ENCODE measurements around the gene EHD2.
"Not testable (repeated sequence)": the region's sequence is repeated elsewhere in the genome, so short reads cannot be mapped to it uniquely, and the experiment has no call there.

The EHD2 gene

DNA sequence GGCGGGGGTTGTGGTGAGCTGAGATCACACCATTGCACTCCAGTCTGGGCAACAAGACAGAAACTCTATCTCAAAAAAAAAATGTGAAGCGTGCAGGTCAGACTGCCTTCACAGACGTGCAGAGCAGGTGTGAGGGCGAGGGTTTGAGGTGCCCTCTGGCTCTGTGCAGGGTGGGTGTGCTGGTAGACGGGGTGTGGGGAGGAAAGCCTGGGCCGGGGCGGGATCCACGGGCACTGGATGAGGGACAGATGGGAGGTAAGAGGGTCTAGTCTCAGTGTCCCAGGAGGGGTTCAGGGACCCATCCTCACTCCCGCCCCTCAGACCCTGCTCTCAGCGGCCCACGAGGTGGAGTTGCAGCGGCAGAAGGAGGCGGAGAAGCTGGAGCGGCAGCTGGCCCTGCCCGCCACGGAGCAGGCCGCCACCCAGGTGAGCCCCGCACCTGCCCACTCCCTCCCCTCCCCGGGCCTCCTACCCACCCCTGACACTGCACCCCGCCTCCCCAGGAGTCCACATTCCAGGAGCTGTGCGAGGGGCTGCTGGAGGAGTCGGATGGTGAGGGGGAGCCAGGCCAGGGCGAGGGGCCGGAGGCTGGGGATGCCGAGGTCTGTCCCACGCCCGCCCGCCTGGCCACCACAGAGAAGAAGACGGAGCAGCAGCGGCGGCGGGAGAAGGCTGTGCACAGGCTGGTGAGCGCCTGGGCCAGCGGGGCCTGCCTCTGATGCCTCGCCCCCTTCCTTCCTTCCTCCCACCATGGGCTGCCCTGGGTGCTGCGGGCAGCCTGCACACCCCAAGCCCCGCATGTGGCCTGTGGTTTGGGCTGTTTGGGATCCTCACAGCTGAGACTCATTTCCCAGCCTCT lies 41.2 kb downstream of the EHD2 start:
- DNase-seq: no peak

- DNase-seq: no peak
These were observed 42.0 kb downstream of the EHD2 start for GRCh38 chr19:47755065-47755761.

GRCh38 chr19:47755762-47756626 lies 42.8 kb downstream of the EHD2 start:
- DNase-seq: no peak

DNA sequence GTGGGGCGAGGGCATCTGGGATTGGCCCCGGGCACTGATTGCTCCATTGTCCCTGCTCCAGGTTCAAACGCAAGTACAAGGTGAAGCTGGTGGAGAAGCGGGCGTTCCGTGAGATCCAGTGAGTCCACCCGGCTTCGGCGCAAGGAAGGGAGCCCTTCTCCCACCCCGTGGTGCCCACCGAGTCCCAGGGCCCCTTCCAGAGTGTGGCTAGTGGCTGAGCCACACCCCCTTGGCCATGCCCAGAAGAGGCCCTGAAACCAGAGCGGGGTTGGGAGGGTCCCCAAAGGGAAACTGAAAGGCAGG lies 43.4 kb downstream of the EHD2 start:
- DNase-seq: no peak

DNA sequence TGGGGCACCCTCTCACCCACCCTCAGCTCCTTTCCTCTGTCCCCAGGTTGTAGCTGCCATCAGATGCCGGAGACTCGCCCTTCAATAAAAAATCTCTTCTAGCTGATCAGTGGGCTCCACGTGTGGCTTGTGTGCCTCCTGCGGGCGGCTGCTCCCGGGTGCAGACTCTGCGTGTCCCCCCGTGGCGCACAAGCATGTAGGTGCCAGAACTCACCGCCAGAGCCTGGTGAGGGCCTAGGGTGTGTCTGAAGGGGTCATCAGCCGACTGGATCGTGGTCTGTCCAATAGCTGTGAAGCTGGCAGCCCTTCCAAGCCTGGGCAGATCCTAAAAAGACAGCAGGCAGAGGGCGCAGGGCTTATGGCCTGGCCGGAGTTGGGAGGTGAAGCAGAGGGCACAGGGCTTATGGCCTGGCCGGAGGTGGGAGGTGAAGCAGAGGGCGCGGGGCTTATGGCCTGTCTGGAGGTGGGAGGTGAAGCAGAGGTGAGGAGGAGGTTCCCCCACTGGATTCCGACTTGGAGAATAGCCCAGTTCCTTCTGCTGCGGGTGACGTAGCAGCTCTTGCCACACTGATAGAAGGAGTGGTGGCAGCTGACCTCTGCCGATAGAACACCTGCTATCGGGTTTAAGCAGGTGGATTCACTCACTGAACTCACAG lies 43.9 kb downstream of the EHD2 start:
- DNase-seq: no peak

DNA sequence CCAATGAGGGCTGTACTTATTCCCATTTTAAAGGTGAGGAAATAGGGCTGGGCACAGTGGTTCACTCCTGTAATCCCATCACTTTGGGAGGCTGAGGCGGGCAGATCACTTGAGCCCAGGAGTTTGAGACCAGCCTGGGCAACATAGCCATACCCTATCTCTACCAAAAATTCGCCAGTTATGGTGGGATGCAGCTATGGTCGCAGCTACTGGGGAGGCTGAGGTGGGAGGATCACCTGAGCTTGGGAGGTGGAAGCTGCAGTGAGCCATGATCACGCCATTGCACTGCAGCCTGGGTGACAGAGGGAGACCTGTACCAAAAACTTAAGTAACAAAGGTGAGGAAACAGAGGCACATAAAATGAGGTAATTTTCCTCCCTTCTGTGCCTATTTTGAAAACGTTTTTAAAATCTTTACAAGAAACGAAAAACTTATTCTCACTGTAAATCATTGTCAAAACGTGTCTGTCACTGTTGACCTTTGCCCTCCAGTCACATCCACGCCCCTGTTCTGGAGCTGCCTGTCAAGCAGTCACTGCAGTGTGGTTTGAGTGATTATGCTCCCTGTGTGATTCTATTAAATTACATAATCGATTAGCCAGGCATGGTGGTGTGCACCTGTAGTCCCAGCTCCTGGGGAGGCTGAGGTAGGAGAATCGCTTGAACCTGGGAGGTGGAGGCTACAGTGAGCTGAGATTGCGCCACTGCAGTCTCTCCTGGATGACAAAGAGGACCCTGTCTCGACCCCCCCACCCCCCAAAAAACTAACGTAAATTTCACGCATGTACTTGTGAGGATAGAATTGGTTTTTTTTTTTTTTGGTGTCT lies 44.6 kb downstream of the EHD2 start:
- DNase-seq: no peak

GRCh38 chr19:47758443-47758804 lies 45.2 kb downstream of the EHD2 start:
- peak; percentile 40 for DNase-seq

- no peak for DNase-seq
These were observed 47.4 kb downstream of the EHD2 start for GRCh38 chr19:47760632-47760999.

DNA sequence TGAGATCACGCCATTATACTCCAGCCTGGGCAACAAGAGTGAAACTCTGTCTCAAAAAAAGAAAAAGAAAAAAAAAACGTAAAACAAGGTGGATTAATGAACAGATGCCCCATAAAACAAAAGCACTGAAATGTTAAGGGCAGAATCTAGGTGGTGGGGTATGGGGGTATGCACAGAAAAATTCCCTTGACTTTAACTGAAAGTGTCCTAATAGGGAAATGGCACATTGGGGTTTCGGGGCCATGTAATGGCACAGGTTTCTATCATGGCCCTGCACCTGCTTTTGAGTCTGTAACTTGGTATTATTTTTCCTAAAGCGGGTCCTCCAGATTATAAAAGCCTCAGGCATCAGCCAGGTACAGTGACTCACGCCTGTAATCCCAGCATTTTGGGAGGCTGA lies 48.3 kb downstream of the EHD2 start:
- no peak for DNase-seq

DNA sequence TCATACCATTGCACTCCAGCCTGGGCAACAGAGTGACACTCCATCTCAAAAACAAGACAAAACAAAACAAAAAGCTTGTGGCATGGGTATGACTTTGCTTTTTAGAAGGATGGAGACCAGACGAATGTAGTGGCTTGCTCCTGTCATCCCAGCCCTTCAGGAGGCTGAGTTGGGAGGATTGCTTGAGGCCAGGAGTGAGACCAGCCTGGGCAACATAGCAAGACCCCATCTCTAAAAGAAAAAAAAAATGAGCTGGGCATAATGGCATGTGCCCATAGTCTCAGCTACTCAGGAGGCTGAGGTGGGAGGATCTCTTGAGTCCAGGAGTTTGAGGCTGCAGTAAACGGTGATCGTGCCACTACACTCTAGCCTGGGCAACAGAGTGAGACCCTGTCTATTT lies 48.9 kb downstream of the EHD2 start:
- no peak for DNase-seq

- DNase-seq: no peak
These were observed 49.5 kb downstream of the EHD2 start for GRCh38 chr19:47762615-47763308.

GRCh38 chr19:47764705-47765104 lies 51.5 kb downstream of the EHD2 start:
- DNase-seq: not testable (repeated sequence)

- DNase-seq: peak; percentile 19
These were observed 52.5 kb downstream of the EHD2 start for GRCh38 chr19:47765523-47766358.

DNA sequence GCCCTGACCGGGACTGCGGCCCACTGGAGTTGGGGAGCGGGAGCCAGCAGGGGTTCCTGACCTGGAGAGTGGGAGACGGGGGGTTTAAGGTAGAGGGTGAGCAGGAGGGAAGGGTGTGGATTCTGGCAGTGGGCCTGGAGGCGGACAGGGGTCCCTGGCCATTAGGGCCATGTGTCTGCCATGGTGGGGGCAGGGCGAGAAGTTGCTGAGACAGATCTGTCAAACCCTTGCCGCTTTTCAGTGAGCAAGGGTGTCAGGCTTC lies 53.1 kb downstream of the EHD2 start:
- no peak for DNase-seq

DNA sequence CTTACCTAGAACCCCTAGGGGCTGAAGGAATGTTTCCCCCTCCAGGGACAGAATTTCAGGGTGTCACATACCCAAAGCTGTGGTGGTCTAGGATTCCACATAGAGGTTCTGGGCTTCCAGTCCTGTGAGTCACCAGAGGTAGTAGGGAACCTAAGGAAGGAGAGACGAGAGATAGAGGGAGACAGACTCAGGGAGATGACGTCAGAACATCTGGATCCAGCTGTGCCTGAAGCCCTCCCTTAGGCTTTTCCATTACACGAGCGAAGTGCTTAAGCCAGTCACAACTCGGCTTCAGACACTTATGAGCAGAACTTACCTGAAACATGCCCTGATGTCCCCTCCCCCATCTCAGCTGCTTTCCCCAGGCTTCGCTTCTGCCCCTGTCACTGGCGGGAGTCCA lies 53.4 kb downstream of the EHD2 start:
- DNase-seq: no peak

DNA sequence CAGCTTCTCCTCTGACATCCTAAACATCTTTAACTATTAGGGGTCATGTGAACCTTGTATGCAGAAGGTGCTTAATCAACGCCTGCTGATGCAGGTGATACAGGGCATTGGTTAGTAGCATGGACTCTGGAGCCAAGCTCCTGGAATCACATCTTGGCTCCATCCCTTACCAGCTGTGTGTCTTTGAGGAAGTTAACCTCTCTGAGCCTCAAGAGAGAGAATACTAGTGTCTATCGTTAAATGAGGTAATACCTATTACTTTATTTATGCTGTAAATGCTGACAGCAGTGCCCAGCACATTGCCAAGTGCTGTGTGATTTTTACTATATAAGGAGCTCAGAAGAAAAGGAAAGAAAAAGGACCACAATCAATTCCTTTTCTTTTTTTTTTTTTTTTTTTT lies 54.1 kb downstream of the EHD2 start:
- no peak for DNase-seq

DNA sequence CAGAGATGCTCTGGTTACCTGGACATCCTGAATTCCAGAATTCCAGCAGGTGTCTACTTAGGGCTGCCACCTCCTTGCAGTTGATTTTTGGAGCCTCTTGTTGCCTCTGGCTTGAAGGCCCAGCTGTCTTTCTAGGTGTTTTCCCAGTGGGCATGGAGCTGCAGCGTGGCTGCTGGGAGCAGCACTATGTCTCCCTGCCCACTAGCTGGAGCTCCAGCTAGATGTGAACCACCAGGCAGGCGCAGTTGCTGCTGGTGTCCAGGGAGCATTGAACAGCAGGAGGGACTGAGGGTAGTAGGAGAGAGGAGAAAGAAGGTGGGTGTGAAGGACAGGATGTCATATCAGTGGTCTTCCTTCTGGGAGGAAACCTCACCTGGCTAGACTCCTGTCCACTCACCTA lies 55.4 kb downstream of the EHD2 start:
- DNase-seq: no peak

- DNase-seq: no peak
These were observed 56.3 kb downstream of the EHD2 start for GRCh38 chr19:47769534-47769933.

DNA sequence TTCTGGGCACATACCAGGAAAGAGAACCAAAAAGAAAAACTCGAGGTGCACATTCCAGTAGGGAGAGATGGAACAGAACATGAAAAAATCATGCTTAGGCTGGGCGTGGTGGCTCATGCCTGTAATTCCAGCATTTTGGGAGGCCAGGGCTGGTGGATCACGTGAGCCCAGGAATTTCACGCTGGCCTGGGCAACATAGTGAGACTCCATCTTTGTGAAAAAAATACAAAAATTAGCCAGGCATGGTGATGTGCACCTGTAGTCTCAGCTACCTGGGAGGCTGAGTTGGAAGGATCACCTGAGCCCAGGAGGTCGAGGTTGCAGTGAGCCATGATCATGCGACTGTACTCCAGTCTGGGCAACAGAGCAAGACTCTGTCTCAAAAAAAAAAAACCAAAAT lies 58.1 kb downstream of the EHD2 start:
- DNase-seq: not testable (repeated sequence)

DNA sequence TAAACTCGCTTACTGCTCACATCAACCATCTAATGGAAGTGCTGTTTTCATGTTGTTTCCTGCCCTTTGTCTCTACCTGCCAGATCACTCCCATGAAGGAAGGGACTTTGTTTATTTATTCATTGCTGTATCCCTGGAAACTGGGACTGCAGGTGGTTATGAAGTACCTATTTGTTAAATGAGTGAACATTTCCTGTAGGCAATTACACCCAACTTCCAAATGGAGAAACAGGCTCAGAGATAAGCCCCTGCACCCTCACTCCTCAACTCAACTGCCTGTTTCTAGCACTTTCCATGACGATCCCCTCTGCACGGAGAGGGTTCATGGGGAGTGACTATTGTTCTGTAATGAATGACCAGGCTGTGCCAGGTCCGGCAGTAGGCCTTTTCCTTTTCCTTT lies 63.3 kb downstream of the EHD2 start:
- DNase-seq: no peak
